ENCODE data around the gene PDE4B.

DNA sequence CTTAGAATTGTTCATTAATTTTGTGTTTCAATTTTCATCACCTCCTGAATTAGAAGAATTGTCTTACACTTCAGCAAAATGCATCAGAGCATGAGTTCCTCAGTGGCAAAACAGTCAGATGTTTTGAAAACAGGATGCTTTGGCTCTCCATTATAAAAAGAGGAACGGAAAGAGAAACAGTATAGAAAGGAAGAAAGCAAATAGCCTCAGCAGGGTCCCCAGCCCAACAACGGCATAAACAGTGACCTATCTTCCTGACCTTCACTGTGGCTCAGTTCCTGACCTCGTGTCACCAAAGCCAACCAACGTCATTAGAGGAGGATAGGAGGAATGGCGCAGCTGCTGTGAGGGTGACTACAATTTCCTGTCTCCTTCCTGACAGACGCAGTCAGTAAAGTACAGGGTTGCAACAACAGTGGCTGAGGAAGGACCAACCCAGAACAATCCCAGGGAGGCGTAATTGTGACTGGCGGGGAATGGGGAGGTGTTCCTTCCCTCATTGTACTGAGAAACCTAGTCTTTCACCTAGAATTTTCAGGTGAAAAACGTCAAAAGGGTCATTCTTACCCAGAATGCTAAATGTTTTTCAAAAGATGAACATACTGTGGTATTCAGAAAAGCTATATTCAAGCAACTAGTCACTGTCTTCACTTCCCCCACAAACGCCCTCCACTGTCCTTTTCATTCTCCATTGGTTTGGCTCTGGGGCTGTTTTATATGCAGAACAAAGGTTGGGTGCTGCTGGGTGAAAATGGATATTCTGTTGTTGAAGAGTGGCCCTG is 543.4 kb downstream of the PDE4B start:
- TF ChIP-seq, protein P1, sequence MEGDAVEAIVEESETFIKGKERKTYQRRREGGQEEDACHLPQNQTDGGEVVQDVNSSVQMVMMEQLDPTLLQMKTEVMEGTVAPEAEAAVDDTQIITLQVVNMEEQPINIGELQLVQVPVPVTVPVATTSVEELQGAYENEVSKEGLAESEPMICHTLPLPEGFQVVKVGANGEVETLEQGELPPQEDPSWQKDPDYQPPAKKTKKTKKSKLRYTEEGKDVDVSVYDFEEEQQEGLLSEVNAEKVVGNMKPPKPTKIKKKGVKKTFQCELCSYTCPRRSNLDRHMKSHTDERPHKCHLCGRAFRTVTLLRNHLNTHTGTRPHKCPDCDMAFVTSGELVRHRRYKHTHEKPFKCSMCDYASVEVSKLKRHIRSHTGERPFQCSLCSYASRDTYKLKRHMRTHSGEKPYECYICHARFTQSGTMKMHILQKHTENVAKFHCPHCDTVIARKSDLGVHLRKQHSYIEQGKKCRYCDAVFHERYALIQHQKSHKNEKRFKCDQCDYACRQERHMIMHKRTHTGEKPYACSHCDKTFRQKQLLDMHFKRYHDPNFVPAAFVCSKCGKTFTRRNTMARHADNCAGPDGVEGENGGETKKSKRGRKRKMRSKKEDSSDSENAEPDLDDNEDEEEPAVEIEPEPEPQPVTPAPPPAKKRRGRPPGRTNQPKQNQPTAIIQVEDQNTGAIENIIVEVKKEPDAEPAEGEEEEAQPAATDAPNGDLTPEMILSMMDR (conservative IDR thresholded peaks at IDR 0.05 in 1 of 2, IDR thresholded peaks at IDR 0.05 in 1 of 2; ENCODE audit: extremely low read depth in 1 of 2, insufficient read depth in 1 of 2, low read depth in 1 of 2, low read length in 2 of 2): no peak
- TF ChIP-seq EZH2 (IDR thresholded peaks at IDR 0.05; ENCODE audit: borderline replicate concordance, low read length): no peak
